ENCODE results near the gene FBXW7.

DNA sequence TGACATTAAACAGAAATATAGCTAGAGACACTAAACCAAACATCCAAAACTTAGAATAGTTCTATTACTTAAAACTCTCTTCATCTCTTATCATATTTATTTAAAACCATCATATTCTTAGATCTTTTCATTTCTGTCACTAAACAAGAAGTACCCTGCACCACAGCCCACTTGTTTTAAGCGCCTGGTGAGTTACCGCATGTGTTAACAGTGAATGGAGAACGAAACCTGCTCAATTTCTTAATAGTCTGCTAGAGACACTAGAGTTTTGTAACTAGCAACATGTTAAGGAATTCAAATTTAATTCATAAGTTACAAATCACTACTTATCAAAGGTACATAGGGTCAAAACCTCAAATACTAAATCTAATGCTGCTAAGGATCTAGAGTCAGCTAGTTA, 111.5 kb downstream of the FBXW7 start:
- TF ChIP-seq EZH2 (IDR thresholded peaks at IDR 0.05): no peak
- TF ChIP-seq, protein P1, sequence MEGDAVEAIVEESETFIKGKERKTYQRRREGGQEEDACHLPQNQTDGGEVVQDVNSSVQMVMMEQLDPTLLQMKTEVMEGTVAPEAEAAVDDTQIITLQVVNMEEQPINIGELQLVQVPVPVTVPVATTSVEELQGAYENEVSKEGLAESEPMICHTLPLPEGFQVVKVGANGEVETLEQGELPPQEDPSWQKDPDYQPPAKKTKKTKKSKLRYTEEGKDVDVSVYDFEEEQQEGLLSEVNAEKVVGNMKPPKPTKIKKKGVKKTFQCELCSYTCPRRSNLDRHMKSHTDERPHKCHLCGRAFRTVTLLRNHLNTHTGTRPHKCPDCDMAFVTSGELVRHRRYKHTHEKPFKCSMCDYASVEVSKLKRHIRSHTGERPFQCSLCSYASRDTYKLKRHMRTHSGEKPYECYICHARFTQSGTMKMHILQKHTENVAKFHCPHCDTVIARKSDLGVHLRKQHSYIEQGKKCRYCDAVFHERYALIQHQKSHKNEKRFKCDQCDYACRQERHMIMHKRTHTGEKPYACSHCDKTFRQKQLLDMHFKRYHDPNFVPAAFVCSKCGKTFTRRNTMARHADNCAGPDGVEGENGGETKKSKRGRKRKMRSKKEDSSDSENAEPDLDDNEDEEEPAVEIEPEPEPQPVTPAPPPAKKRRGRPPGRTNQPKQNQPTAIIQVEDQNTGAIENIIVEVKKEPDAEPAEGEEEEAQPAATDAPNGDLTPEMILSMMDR (IDR thresholded peaks at IDR 0.05 in 2 of 3, conservative IDR thresholded peaks at IDR 0.05 in 1 of 3; ENCODE audit: borderline replicate concordance in 1 of 3, insufficient read depth in 1 of 3, low read depth in 2 of 3, low read length in 2 of 3): no peak
- TF ChIP-seq POLR2AphosphoS5 (IDR thresholded peaks at IDR 0.05; ENCODE audit: low read depth, low read length): no peak
- TF ChIP-seq FOSL1 (IDR thresholded peaks at IDR 0.05; ENCODE audit: low read depth): no peak
- no peak for TF ChIP-seq EZH2phosphoT487 (IDR thresholded peaks at IDR 0.05; ENCODE audit: borderline replicate concordance)
- TF ChIP-seq POLR2A (IDR thresholded peaks at IDR 0.05; ENCODE audit: borderline replicate concordance, extremely low read depth, insufficient read depth, insufficient read length): no peak
- TF ChIP-seq, protein P2, sequence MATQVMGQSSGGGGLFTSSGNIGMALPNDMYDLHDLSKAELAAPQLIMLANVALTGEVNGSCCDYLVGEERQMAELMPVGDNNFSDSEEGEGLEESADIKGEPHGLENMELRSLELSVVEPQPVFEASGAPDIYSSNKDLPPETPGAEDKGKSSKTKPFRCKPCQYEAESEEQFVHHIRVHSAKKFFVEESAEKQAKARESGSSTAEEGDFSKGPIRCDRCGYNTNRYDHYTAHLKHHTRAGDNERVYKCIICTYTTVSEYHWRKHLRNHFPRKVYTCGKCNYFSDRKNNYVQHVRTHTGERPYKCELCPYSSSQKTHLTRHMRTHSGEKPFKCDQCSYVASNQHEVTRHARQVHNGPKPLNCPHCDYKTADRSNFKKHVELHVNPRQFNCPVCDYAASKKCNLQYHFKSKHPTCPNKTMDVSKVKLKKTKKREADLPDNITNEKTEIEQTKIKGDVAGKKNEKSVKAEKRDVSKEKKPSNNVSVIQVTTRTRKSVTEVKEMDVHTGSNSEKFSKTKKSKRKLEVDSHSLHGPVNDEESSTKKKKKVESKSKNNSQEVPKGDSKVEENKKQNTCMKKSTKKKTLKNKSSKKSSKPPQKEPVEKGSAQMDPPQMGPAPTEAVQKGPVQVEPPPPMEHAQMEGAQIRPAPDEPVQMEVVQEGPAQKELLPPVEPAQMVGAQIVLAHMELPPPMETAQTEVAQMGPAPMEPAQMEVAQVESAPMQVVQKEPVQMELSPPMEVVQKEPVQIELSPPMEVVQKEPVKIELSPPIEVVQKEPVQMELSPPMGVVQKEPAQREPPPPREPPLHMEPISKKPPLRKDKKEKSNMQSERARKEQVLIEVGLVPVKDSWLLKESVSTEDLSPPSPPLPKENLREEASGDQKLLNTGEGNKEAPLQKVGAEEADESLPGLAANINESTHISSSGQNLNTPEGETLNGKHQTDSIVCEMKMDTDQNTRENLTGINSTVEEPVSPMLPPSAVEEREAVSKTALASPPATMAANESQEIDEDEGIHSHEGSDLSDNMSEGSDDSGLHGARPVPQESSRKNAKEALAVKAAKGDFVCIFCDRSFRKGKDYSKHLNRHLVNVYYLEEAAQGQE (IDR thresholded peaks at IDR 0.05; ENCODE audit: low read depth): no peak
- no peak for TF ChIP-seq ZFX (IDR thresholded peaks at IDR 0.05)
- no peak for TF ChIP-seq JUND (IDR thresholded peaks at IDR 0.05)
- TF ChIP-seq, protein P3, sequence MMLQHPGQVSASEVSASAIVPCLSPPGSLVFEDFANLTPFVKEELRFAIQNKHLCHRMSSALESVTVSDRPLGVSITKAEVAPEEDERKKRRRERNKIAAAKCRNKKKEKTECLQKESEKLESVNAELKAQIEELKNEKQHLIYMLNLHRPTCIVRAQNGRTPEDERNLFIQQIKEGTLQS (IDR thresholded peaks at IDR 0.05): no peak
- no peak for TF ChIP-seq CEBPB (IDR thresholded peaks at IDR 0.05; ENCODE audit: low read depth)

Measured in HCT116 (cell line).